ENCODE measurements around the gene LMF1.

GRCh38 chr16:896261-897199, 74.3 kb downstream of the LMF1 start:
- TF ChIP-seq, protein P1, sequence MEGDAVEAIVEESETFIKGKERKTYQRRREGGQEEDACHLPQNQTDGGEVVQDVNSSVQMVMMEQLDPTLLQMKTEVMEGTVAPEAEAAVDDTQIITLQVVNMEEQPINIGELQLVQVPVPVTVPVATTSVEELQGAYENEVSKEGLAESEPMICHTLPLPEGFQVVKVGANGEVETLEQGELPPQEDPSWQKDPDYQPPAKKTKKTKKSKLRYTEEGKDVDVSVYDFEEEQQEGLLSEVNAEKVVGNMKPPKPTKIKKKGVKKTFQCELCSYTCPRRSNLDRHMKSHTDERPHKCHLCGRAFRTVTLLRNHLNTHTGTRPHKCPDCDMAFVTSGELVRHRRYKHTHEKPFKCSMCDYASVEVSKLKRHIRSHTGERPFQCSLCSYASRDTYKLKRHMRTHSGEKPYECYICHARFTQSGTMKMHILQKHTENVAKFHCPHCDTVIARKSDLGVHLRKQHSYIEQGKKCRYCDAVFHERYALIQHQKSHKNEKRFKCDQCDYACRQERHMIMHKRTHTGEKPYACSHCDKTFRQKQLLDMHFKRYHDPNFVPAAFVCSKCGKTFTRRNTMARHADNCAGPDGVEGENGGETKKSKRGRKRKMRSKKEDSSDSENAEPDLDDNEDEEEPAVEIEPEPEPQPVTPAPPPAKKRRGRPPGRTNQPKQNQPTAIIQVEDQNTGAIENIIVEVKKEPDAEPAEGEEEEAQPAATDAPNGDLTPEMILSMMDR (IDR thresholded peaks at IDR 0.05 in 4 of 5, conservative IDR thresholded peaks at IDR 0.05 in 1 of 5): no peak
- no peak for TF ChIP-seq POLR2A (IDR thresholded peaks at IDR 0.05)
